Thyroid gland (tissue), 4 donors: Measurements from ENCODE around the gene CFAP69.
"Not testable (repeated sequence)": the region's sequence is repeated elsewhere in the genome, so short reads cannot be mapped to it uniquely, and the experiment has no call there.

Experiments
- POLR2A ChIP-seq, 2 donors: fragments of 450-650 bp; IDR thresholded peaks; one replicate each; pipeline ENCODE4 v1.6.1; 2017; ENCODE audit warnings: antibody characterized with exemption in 2 of 2, mild to moderate bottlenecking in 2 of 2, moderate library complexity in 1 of 2
- TF ChIP-seq, protein P1 (sequence below), 6 experiments: fragments of 200-600 bp in 3 of 6; fragments of 450-650 bp in 3 of 6; sonication (generic) in 3 of 6; IDR thresholded peaks; one replicate each; pipeline ENCODE4 v1.5.1; 2016 to 2019; ENCODE audit warnings: antibody characterized with exemption in 6 of 6, mild to moderate bottlenecking in 2 of 6, inconsistent platforms in 1 of 6, moderate library complexity in 1 of 6

DNA sequence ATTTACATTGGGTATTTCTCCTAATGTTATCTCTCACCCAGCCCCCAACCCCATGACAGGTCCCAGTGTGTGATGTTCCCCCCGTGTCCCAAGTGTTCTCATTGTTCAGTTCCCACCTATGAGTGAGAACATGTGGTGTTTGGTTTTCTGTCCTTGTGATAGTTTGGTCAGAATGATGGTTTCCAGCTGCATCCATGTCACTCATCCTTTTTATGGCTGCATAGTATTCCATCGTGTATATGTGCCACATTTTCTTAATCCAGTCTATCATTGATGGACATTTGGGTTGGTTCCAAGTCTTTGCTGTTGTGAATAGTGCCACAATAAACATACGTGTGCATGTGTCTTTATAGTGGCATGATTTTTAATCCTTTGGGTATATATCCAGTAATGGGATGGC lies 105.1 kb downstream of the CFAP69 start:
- not testable (repeated sequence) for TF ChIP-seq POLR2A (IDR thresholded peaks at IDR 0.05)
- TF ChIP-seq, protein P1, sequence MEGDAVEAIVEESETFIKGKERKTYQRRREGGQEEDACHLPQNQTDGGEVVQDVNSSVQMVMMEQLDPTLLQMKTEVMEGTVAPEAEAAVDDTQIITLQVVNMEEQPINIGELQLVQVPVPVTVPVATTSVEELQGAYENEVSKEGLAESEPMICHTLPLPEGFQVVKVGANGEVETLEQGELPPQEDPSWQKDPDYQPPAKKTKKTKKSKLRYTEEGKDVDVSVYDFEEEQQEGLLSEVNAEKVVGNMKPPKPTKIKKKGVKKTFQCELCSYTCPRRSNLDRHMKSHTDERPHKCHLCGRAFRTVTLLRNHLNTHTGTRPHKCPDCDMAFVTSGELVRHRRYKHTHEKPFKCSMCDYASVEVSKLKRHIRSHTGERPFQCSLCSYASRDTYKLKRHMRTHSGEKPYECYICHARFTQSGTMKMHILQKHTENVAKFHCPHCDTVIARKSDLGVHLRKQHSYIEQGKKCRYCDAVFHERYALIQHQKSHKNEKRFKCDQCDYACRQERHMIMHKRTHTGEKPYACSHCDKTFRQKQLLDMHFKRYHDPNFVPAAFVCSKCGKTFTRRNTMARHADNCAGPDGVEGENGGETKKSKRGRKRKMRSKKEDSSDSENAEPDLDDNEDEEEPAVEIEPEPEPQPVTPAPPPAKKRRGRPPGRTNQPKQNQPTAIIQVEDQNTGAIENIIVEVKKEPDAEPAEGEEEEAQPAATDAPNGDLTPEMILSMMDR (IDR thresholded peaks at IDR 0.05) = not testable (repeated sequence)
